ENCODE results near the gene GNPTG.

The GNPTG gene

GRCh38 chr16:1345651-1346421 lies 5.9 kb upstream of the GNPTG start:
- H3K4me3 ChIP-seq (ENCODE audit: low read depth, low read length) = no peak overlapping the region
- TF ChIP-seq, protein P1, sequence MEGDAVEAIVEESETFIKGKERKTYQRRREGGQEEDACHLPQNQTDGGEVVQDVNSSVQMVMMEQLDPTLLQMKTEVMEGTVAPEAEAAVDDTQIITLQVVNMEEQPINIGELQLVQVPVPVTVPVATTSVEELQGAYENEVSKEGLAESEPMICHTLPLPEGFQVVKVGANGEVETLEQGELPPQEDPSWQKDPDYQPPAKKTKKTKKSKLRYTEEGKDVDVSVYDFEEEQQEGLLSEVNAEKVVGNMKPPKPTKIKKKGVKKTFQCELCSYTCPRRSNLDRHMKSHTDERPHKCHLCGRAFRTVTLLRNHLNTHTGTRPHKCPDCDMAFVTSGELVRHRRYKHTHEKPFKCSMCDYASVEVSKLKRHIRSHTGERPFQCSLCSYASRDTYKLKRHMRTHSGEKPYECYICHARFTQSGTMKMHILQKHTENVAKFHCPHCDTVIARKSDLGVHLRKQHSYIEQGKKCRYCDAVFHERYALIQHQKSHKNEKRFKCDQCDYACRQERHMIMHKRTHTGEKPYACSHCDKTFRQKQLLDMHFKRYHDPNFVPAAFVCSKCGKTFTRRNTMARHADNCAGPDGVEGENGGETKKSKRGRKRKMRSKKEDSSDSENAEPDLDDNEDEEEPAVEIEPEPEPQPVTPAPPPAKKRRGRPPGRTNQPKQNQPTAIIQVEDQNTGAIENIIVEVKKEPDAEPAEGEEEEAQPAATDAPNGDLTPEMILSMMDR (IDR thresholded peaks at IDR 0.05; ENCODE audit: borderline replicate concordance, insufficient read depth, low read depth, low read length) = no peak

- H3K4me3 ChIP-seq (ENCODE audit: low read depth, low read length) = no peak overlapping the region
These were observed 5.1 kb upstream of the GNPTG start for GRCh38 chr16:1346422-1347285.

GRCh38 chr16:1347286-1347855 lies 4.4 kb upstream of the GNPTG start:
- TF ChIP-seq, protein P1 (IDR thresholded peaks at IDR 0.05; ENCODE audit: borderline replicate concordance, insufficient read depth, low read depth, low read length) = no peak
- H3K4me3 ChIP-seq (ENCODE audit: low read depth, low read length) = no peak overlapping the region

More at GRCh38 chr16:1346422-1347285, 5.1 kb upstream of the GNPTG start:
- TF ChIP-seq, protein P1 (IDR thresholded peaks at IDR 0.05; ENCODE audit: borderline replicate concordance, insufficient read depth, low read depth, low read length) = no peak

DNA sequence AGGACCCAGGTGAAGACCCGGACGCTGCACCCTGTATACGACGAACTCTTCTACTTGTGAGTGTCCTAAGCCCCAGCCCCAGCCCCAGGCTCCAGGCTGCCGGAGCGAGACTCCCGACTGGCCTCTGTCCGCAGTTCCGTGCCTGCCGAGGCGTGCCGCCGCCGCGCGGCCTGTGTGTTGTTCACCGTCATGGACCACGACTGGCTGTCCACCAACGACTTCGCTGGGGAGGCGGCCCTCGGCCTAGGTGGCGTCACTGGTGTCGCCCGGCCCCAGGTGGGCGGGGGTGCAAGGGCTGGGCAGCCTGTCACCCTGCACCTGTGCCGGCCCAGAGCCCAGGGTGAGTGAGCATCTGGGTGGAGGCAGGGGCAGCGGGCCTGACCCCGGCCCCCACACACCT lies 3.8 kb upstream of the GNPTG start:
- no peak overlapping the region for H3K4me3 ChIP-seq (ENCODE audit: low read depth, low read length)
- TF ChIP-seq, protein P1 (IDR thresholded peaks at IDR 0.05; ENCODE audit: borderline replicate concordance, insufficient read depth, low read depth, low read length) = no peak

DNA sequence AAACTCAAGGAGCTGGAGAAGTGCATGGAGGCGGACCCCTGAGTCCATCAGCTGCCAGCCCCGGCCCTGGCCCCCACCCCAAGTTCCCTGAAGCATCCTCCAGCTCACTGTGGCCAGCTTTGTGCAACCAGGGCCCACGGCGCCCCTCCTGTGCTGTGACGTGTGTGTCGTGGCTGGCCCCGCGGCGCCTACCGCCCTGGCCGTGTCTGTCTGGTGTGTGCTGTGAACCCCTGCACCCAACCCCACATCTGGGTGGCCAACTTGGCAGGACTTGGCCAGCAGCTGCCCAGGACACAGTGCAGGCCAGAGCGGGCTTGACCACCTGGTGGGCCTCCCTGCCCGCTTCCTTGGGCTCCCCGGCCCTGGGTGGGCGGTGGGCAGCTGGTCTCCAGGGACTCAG lies 3.3 kb upstream of the GNPTG start:
- TF ChIP-seq, protein P1 (IDR thresholded peaks at IDR 0.05; ENCODE audit: borderline replicate concordance, insufficient read depth, low read depth, low read length) = no peak
- no peak overlapping the region for H3K4me3 ChIP-seq (ENCODE audit: low read depth, low read length)

DNA sequence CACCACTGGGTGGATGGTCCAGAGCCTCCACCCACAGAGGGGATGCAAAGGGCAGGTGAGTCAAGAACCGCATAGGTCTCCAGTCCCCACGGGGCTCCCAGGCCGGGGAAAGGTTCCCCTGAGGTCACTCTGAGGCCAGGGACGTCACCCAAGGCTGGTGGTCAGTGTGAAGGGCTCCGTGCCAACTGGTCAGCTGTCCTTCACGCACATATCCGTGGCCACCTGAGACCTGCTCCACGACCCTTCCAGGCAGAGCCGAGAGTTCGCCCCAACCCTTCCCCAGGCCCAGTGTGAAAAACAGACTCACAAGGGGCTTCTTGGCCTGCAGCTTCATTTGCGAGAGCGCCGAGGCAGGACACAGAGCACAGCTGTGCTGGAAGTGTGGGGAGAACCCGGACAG lies 2.8 kb upstream of the GNPTG start:
- TF ChIP-seq, protein P1 (IDR thresholded peaks at IDR 0.05; ENCODE audit: borderline replicate concordance, insufficient read depth, low read depth, low read length) = no peak
- H3K4me3 ChIP-seq (ENCODE audit: low read depth, low read length) = no peak overlapping the region

Data from GM12875 (cell line).